Fibroblast of lung (primary cell): ENCODE measurements around the gene SLIT3. TPM values are rescaled to one million over a fixed set of nuclear protein-coding genes. Genes with fewer than 3 reads are reported as not detected.

ENCODE experiments used
- DNase-seq, 2 donors: peaks; one replicate each; pipeline versions ENCODE4 v3.0.0 to v3.0.0-alpha.2; 2010; ENCODE audit warnings: low read depth in 2 of 2
- H2AFZ ChIP-seq: 2 replicates; pipeline ENCODE4 v1.5.1; 2012; ENCODE audit warnings: low read length, control low read depth, inconsistent platforms
- H3K27ac ChIP-seq: 2 replicates; pipeline ENCODE4 v1.5.1; 2011; ENCODE audit warnings: low read length, control low read depth; ENCODE audit not compliant: insufficient read depth
- H3K27me3 ChIP-seq: 2 replicates; pipeline ENCODE4 v1.5.1; 2011; ENCODE audit warnings: mild to moderate bottlenecking, low read length; ENCODE audit not compliant: control insufficient read depth, insufficient read depth
- H3K36me3 ChIP-seq: 2 replicates; pipeline ENCODE4 v1.5.1; 2011; ENCODE audit warnings: low read length; ENCODE audit not compliant: control insufficient read depth, insufficient read depth
- H3K4me1 ChIP-seq: 2 replicates; pipeline ENCODE4 v1.5.1; 2011; ENCODE audit warnings: low read length; ENCODE audit not compliant: control insufficient read depth, insufficient read depth; ENCODE audit errors: extremely low read depth
- H3K4me2 ChIP-seq: 2 replicates; pipeline ENCODE4 v1.5.1; 2011; ENCODE audit warnings: low read length, control low read depth; ENCODE audit not compliant: insufficient read depth; ENCODE audit errors: extremely low read depth
- H3K4me3 ChIP-seq, 4 experiments: fragments of 200-600 bp in 1 of 4; sonication (generic) in 1 of 4; replicated peaks in 1 of 4; 2 replicates each; pipeline ENCODE4 v1.5.1; 2011 to 2016; ENCODE audit warnings: low read length in 4 of 4, low read depth in 3 of 4, mild to moderate bottlenecking in 3 of 4, control low read depth in 2 of 4, inconsistent platforms in 1 of 4, mixed read lengths in 1 of 4; ENCODE audit not compliant: insufficient read depth in 1 of 4; ENCODE audit errors: control extremely low read depth in 1 of 4
- H3K79me2 ChIP-seq: 2 replicates; pipeline ENCODE4 v1.5.1; 2012; ENCODE audit warnings: mild to moderate bottlenecking, low read length, inconsistent platforms; ENCODE audit not compliant: control insufficient read depth, insufficient read depth
- H3K9ac ChIP-seq: 2 replicates; pipeline ENCODE4 v1.5.1; 2011; ENCODE audit warnings: mild to moderate bottlenecking, low read length, control low read depth; ENCODE audit not compliant: insufficient read depth
- H3K9me3 ChIP-seq: 2 replicates; pipeline ENCODE4 v1.5.1; 2012; ENCODE audit warnings: low read depth, low read length; ENCODE audit not compliant: control insufficient read depth, insufficient read depth
- H4K20me1 ChIP-seq: 2 replicates; pipeline ENCODE4 v1.5.1; 2011; ENCODE audit warnings: low read length; ENCODE audit not compliant: control insufficient read depth, insufficient read depth; ENCODE audit errors: extremely low read depth
- CTCF ChIP-seq, 2 donors: IDR thresholded peaks in 1 of 2; conservative IDR thresholded peaks in 1 of 2; 1 replicate in 1 of 2; 2 replicates in 1 of 2; pipeline ENCODE4 v1.5.1; 2011 to 2012; ENCODE audit warnings: low read length in 2 of 2, control low read depth in 1 of 2, inconsistent platforms in 1 of 2, low read depth in 1 of 2, mild to moderate bottlenecking in 1 of 2
- EZH2 ChIP-seq: IDR thresholded peaks from 2 replicates; pipeline ENCODE4 v1.5.1; 2012; ENCODE audit warnings: low read length, control low read depth, mild to moderate bottlenecking; ENCODE audit errors: missing control alignments
- polyA plus RNA-seq, 2 donors: library from polyadenylated mRNA; depleted of rRNA in 1 of 2; stranded (reverse) in 1 of 2; unstranded in 1 of 2; fragments of >200 nt; gene quantifications; 2 replicates each; pipeline ENCODE4 v1.2.1, GENCODE V29; 2011 to 2012; ENCODE audit warnings: missing spikeins in 1 of 2
- total RNA-seq: library from RNA; depleted of rRNA; stranded (reverse); fragments of >200 nt; gene quantifications from 2 replicates; pipeline ENCODE4 v1.2.1, GENCODE V29; 2014

SLIT3 gene
- total and polyA plus RNA-seq, 2 donors (not counting 1 experiment from before 2014, with no cell fraction given) = 1.6 to 4.6 TPM

DNA sequence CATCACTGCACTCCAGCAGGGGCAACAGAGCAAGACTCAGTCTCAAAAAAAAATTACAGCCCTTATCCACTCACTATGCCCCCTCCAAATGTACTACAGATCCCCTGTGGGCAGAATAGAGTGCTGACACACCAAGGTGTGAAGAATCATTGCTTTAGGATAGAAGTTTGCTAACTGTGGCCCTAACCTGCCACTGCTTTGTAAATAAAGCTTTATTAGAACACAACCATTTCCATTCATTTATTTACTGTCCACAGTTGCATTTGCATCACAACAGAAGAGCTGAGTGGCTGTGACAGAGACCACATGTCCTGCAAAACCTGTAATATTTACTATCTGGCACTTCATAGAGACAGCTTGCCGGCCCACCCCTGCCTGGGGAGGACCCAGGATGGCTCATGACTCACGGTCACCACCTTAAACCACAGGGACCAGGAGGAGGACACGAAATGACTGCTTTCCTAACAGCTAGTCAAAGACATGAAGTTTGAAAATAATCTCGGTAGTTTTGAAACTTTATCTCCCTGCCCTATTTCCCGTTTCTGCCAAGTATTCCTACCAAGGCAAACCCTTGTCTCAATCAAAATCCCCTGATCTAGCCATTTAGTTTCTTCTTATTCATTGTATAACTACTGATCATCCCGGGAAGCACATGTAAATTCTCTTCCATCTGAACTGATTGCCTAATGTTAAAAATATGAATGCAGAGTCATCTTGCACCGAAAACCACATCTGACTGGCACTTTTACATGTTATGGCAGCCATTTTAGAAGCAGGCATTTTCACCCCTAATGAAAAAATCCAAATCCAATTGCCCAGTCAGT lies 206.1 kb downstream of the SLIT3 start:
- H3K9me3 ChIP-seq = no peaks in the 10 kb centered on the region
- DNase-seq = peak in 1 of 2 donors; percentile 76
- no peaks in the 10 kb centered on the region for H3K4me1 ChIP-seq
- H3K27me3 ChIP-seq = no peaks in the 10 kb centered on the region
- TF ChIP-seq CTCF (conservative IDR thresholded peaks at IDR 0.05 in 1 of 2, IDR thresholded peaks at IDR 0.05 in 1 of 2; ENCODE audit: low read depth in 1 of 2, low read length in 2 of 2) (no peak), EZH2 (no peak)
- no peak overlapping the region for H3K4me2 ChIP-seq
- H3K9ac ChIP-seq = no peak overlapping the region
- H3K27ac ChIP-seq = no peak overlapping the region
- H2AFZ ChIP-seq = no peak overlapping the region
- no peaks in the 10 kb centered on the region for H3K79me2 ChIP-seq
- H3K36me3 ChIP-seq = no peaks in the 10 kb centered on the region
- H4K20me1 ChIP-seq = no peaks in the 10 kb centered on the region
- H3K4me3 ChIP-seq = no peak overlapping the region

DNA sequence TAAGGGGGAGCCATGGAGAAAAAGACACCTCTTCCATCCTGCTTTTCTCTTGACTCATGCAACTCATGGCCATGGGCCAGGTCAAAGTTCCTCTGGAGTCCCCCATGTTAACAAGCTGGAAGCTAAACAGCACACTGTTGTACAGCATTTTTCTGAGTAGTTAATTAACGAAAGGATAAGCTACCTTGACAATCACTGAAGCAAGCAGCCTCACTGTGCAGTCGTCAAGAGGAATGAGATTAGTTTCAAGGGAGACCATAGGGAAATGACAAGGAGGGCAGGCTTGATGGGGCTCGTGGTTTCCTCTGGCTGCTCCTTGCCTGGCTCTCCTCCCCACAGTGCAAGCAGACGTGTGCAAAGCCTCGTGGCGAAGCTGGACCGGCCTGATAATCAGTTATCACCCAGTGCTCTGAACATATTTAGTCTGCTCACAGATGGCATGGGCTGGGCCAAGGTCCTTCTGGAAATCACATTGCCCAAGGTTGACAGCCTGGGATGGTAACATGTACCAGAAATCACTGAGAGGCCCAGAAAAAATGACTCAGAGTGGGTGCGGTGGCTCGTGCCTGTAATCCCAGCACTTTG lies 209.5 kb downstream of the SLIT3 start:
- H2AFZ ChIP-seq = no peak overlapping the region
- H3K36me3 ChIP-seq = no peaks in the 10 kb centered on the region
- no peak for TF ChIP-seq EZH2
- TF ChIP-seq CTCF (conservative IDR thresholded peaks at IDR 0.05 in 1 of 2, IDR thresholded peaks at IDR 0.05 in 1 of 2; ENCODE audit: low read depth in 1 of 2, low read length in 2 of 2) = no peak
- no peaks in the 10 kb centered on the region for H4K20me1 ChIP-seq
- no peaks in the 10 kb centered on the region for H3K27me3 ChIP-seq
- H3K9me3 ChIP-seq = no peaks in the 10 kb centered on the region
- H3K79me2 ChIP-seq = no peaks in the 10 kb centered on the region
- DNase-seq = no peak
- no peak overlapping the region for H3K4me3 ChIP-seq
- no peak overlapping the region for H3K27ac ChIP-seq
- no peak overlapping the region for H3K4me2 ChIP-seq
- no peak overlapping the region for H3K9ac ChIP-seq
- H3K4me1 ChIP-seq = no peaks in the 10 kb centered on the region

DNA sequence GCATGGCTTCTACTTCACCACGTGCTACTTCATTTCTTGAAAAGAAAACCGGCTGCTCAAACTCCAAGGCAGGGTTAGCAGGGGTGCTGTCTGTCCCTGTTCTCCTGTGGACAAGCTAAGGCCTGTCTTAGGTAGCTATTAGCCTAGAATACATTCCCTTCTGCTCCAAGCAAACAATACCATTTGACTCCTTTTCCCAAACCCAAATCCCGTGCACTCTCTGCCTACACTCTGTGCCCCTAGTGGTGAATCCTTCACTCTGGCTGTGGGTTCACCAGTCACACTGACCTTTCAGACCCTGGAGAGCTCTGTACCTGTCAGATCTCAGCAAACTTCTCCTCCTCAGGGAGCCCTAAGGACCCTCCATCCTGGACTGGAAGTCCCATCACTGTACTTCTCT lies 211.6 kb downstream of the SLIT3 start:
- Histone ChIP-seq H3K27me3 (no peaks in the 10 kb centered on the region), H3K79me2 (no peaks in the 10 kb centered on the region), H3K4me2 (no peak overlapping the region), H3K27ac (no peak overlapping the region), H4K20me1 (no peaks in the 10 kb centered on the region), H3K4me3 (no peak overlapping the region), H3K36me3 (no peaks in the 10 kb centered on the region), H3K4me1 (no peaks in the 10 kb centered on the region), H3K9me3 (no peaks in the 10 kb centered on the region), H3K9ac (no peak overlapping the region), H2AFZ (no peak overlapping the region)
- no peak for DNase-seq
- no peak for TF ChIP-seq CTCF (conservative IDR thresholded peaks at IDR 0.05 in 1 of 2, IDR thresholded peaks at IDR 0.05 in 1 of 2; ENCODE audit: low read depth in 1 of 2, low read length in 2 of 2)
- TF ChIP-seq EZH2 = no peak
